Pancreas (tissue), 10 donors: ENCODE results near the gene TAF1B. TPM values are rescaled to one million over a fixed set of nuclear protein-coding genes. Genes with fewer than 3 reads are reported as not detected.

Source experiments
- ATAC-seq, 4 donors: fragments of 200-7000 bp; cut with Tn5 transposase; one replicate each; pipeline versions ENCODE4 v1.8.0 to v1.9.1; 2020; ENCODE audit warnings: mild to moderate bottlenecking in 4 of 4, moderate library complexity in 4 of 4
- DNase-seq, 6 donors: peaks; one replicate each; pipeline ENCODE4 v3.0.0-alpha.2; 2020
- FAIRE-seq: peaks from 2 replicates; lab custom pipeline; 2012; peaks lifted over from hg19 to GRCh38; lab: Jason Lieb, UNC
- H3K27ac ChIP-seq, 4 donors: fragments of 200-600 bp; sonication (generic); 1 replicate in 3 of 4; 2 replicates in 1 of 4; pipeline versions ENCODE4 v1.5.0 to v1.8.0; 2020
- H3K27me3 ChIP-seq, 4 donors: fragments of 200-600 bp; one replicate each; pipeline ENCODE4 v1.8.0; 2021
- H3K36me3 ChIP-seq, 3 donors: fragments of 200-600 bp; sonication (generic) in 1 of 3; one replicate each; pipeline versions ENCODE4 v1.5.0 to v1.8.0; 2020 to 2021
- H3K4me1 ChIP-seq, 3 donors: fragments of 200-600 bp; one replicate each; pipeline ENCODE4 v1.8.0; 2021
- H3K4me3 ChIP-seq, 4 donors: fragments of 200-600 bp; sonication (generic) in 2 of 4; one replicate each; pipeline versions ENCODE4 v1.5.0 to v1.8.0; 2020 to 2021
- H3K9me3 ChIP-seq, 4 donors: fragments of 200-600 bp; one replicate each; pipeline ENCODE4 v1.8.0; 2021
- CTCF ChIP-seq, 4 donors: fragments of 200-600 bp; sonication (generic) in 3 of 4; IDR thresholded peaks; one replicate each; pipeline versions ENCODE4 v1.5.0 to v1.8.0; 2021; ENCODE audit warnings: antibody characterized with exemption in 4 of 4
- WGBS, 2 donors: extraction: QIAGEN DNeasy Blood & Tissue Kit; methylation state at CpG; one replicate each; pipeline ENCODE4 v1.1.7; 2013; 5-methylcytosine and 5-hydroxymethylcytosine counted together
- intact Hi-C, 3 donors: fragments of 100-400 bp; cut with DNase I; formaldehyde crosslinking; loops; one replicate each; pipeline versions ENCODE4 v1.11.1 to v1.14.2; 2022
- polyA plus RNA-seq, 2 donors: library from polyadenylated mRNA; stranded (reverse); fragments of 200-250 nt; gene quantifications; one replicate each; pipeline ENCODE4 v1.2.3, GENCODE V29; 2013
- total RNA-seq, 6 donors: library from RNA; stranded (reverse); fragmentation: NEBNext Ultra II Directional in 4 of 6; extraction: Animal tissue kit (Norgen Biotek cat#: 25700) in 4 of 6; gene quantifications; one replicate each; pipeline versions ENCODE4 v1.2.1 to v1.2.4, GENCODE V29; 2021 to 2023
- donor health status: healthy with polysubstance abuse.
- donor health status: DM: no; HTN: no; CAD: no; lungs with moderate emphysema.
- donor health status: DM: no; HTN: no; CAD: no.
- donor health status: control.
- donor health status: control.
- donor health status: Bipolar disorder and iron deficiency.
- donor health status: DM: yes; HTN: yes; CAD: no.
- donor health status: DM: no; HTN: no; CAD: no.
- donor health status: DM: no; HTN: no; CAD: no.
- donor health status: DM: yes; HTN: yes; CAD: no.

TAF1B gene
- total and polyA plus RNA-seq, 8 donors, result 2.3 to 11.4 (median 5.8) TPM

- intact Hi-C loops, result loop anchor here in 1 of 3 donors (10.0 kb wide), 1 partner anchor 145 kb away; no protein-coding TSS in a partner anchor
- FAIRE-seq (no peak), ATAC-seq (no peak), DNase-seq (no peak)
- no peak for TF ChIP-seq CTCF (IDR thresholded peaks at IDR 0.05)
- 94 to 95% methylated on average over 14 of the region's 14 CpGs for WGBS, 2 donors
- H3K36me3 ChIP-seq, result no peaks in the 10 kb centered on the region
- no peak overlapping the region for H3K4me3 ChIP-seq
- H3K27me3 ChIP-seq, result no peaks in the 10 kb centered on the region
- no peak overlapping the region for H3K27ac ChIP-seq
- peaks cover 8 to 16% (median 16%) of the 10 kb centered on the region in 3 donors for H3K4me1 ChIP-seq
- H3K9me3 ChIP-seq, result no peaks in the 10 kb centered on the region
Observed at GRCh38 chr2:9949992-9950520, 106.8 kb downstream of the TAF1B start.

GRCh38 chr2:9950521-9951271 is 107.4 kb downstream of the TAF1B start:
- ATAC-seq (peak; percentile 16 to 48 (median 26)), DNase-seq (peak in 4 of 6 donors; percentile 41 to 85 (median 54)), FAIRE-seq (no peak)
- intact Hi-C loops, result no loop called here
- Histone ChIP-seq H3K4me3 (peak overlapping the region; percentile 42 to 81 (median 62)), H3K4me1 (peaks cover 8 to 16% (median 16%) of the 10 kb centered on the region in 3 donors), H3K36me3 (no peaks in the 10 kb centered on the region), H3K9me3 (no peaks in the 10 kb centered on the region), H3K27me3 (no peaks in the 10 kb centered on the region), H3K27ac (peak overlapping the region in 3 of 4 donors; percentile 49 to 63 (median 50))
- TF ChIP-seq CTCF (IDR thresholded peaks at IDR 0.05), result no peak
- 7 to 8% methylated on average over 74 to 76 of the region's 76 CpGs for WGBS, 2 donors

- H3K4me1 ChIP-seq, result peaks cover 8 to 16% (median 16%) of the 10 kb centered on the region in 3 donors
- whole genome bisulfite sequencing, 2 donors, result 0 to 1% methylated on average over 18 to 47 of the region's 47 CpGs
- no peaks in the 10 kb centered on the region for H3K27me3 ChIP-seq
- DNase-seq (no peak), ATAC-seq (no peak), FAIRE-seq (no peak)
- H3K9me3 ChIP-seq, result no peaks in the 10 kb centered on the region
- peak overlapping the region; percentile 42 to 81 (median 62) for H3K4me3 ChIP-seq
- intact Hi-C loops, result no loop called here
- H3K27ac ChIP-seq, result peak overlapping the region in 3 of 4 donors; percentile 49 to 63 (median 50)
- H3K36me3 ChIP-seq, result no peaks in the 10 kb centered on the region
- no peak for TF ChIP-seq CTCF (IDR thresholded peaks at IDR 0.05)
Observed at GRCh38 chr2:9951272-9951521, 107.9 kb downstream of the TAF1B start.

- Histone ChIP-seq H3K27me3 (no peaks in the 10 kb centered on the region), H3K27ac (peak within 1 kb of the TSS in 3 of 4 donors; percentile 49 to 71 (median 64)), H3K4me1 (peaks cover 8 to 16% (median 16%) of the 10 kb centered on the region in 3 donors), H3K36me3 (no peaks in the 10 kb centered on the region), H3K4me3 (peak within 1 kb of the TSS; percentile 55 to 81 (median 64)), H3K9me3 (no peaks in the 10 kb centered on the region)
- WGBS, 2 donors, result 0% methylated on average over 30 to 111 of the region's 111 CpGs
- FAIRE-seq (no peak), DNase-seq (peak; percentile 91 to 98 (median 96)), ATAC-seq (peak; percentile 94 to 97 (median 97))
- intact Hi-C loops, result no loop called here
- TF ChIP-seq CTCF (IDR thresholded peaks at IDR 0.05), result no peak
Observed at GRCh38 chr2:9951522-9952285, 108.4 kb downstream of the TAF1B start, which contains the start of gene GRHL1. Gene GRHL1 (plus strand): TSS chr2:9951693. CDS start chr2:9951834, 141 bp downstream.
